Right lobe of liver (tissue), 6 donors: ENCODE results near the gene TNIP1. TPM values are rescaled to one million over a fixed set of nuclear protein-coding genes. Genes with fewer than 3 reads are reported as not detected.

Experiments used
- ATAC-seq, 4 donors: fragments of 200-7000 bp; cut with Tn5 transposase; one replicate each; pipeline ENCODE4 v1.9.1; 2020; ENCODE audit warnings: mild to moderate bottlenecking in 4 of 4, moderate library complexity in 4 of 4
- DNase-seq, 3 donors: peaks; one replicate each; pipeline ENCODE4 v3.0.0-alpha.2; 2020
- H3K27ac ChIP-seq, 3 donors: fragments of 200-600 bp; one replicate each; pipeline ENCODE4 v1.8.0; 2022
- H3K27me3 ChIP-seq, 2 donors: fragments of 200-600 bp; one replicate each; pipeline ENCODE4 v1.8.0; 2022
- H3K36me3 ChIP-seq, 4 donors: fragments of 200-600 bp; sonication (generic) in 1 of 4; one replicate each; pipeline versions ENCODE4 v1.5.1 to v1.8.0; 2017 to 2022; ENCODE audit warnings: control low read depth in 1 of 4
- H3K4me1 ChIP-seq, 4 donors: fragments of 200-600 bp; sonication (generic) in 1 of 4; one replicate each; pipeline versions ENCODE4 v1.5.1 to v1.8.0; 2017 to 2022; ENCODE audit warnings: control low read depth in 1 of 4
- H3K4me3 ChIP-seq, 3 donors: fragments of 200-600 bp; one replicate each; pipeline ENCODE4 v1.8.0; 2022
- H3K9me3 ChIP-seq, 4 donors: fragments of 200-600 bp; sonication (generic) in 1 of 4; one replicate each; pipeline versions ENCODE4 v1.5.1 to v1.8.0; 2017 to 2022; ENCODE audit warnings: control low read depth in 1 of 4
- POLR2A ChIP-seq: fragments of 450-650 bp; IDR thresholded peaks from one replicate; pipeline ENCODE4 v1.6.1; 2017; ENCODE audit warnings: antibody characterized with exemption, mild to moderate bottlenecking
- WGBS: methylation state at CpG from one replicate; pipeline ENCODE4 v1.1.6; 2018; ENCODE audit warnings: low coverage, low lambda C conversion rate; ENCODE audit not compliant: insufficient coverage; ENCODE audit errors: missing lambda C conversion rate; 5-methylcytosine and 5-hydroxymethylcytosine counted together
- intact Hi-C, 2 donors: fragments of 100-400 bp; cut with DNase I; formaldehyde crosslinking; loops; one replicate each; pipeline versions ENCODE4 v1.11.2 to v1.14.1; 2022
- total RNA-seq, 6 experiments: library from RNA; depleted of rRNA in 2 of 6; stranded (reverse); fragments of >200 nt in 2 of 6; fragmentation: NEBNext Ultra II Directional in 3 of 6; extraction: Animal tissue kit (Norgen Biotek cat#: 25700) in 3 of 6; gene quantifications; one replicate each; pipeline versions ENCODE4 v1.1.0 to v1.2.4, GENCODE V29; 2016 to 2023
- TF ChIP-seq, protein P1 (sequence below), 4 donors: fragments of 200-600 bp in 3 of 4; fragments of 450-650 bp in 1 of 4; IDR thresholded peaks; one replicate each; pipeline versions ENCODE4 v1.5.1 to v1.8.0; 2016 to 2022; ENCODE audit warnings: antibody characterized with exemption in 4 of 4, mild to moderate bottlenecking in 2 of 4
- donor health status: DM: no; HTN: yes; CAD: no.
- donor health status: DM: no; HTN: no; CAD: no.
- donor health status: DM: no; HTN: no; CAD: no.
- donor health status: DM: no; HTN: yes; CAD: no.
- donor health status: DM: no; HTN: yes; CAD: no.

The TNIP1 gene
- total RNA-seq, 6 experiments from 2014 or later, result 70.1 to 155 (median 79.1) TPM

- H3K9me3 ChIP-seq, result no peaks in the 10 kb centered on the region
- H3K27ac ChIP-seq, result no peak overlapping the region
- H3K4me3 ChIP-seq, result no peak overlapping the region
- 92% methylated on average over 2 of the region's 4 CpGs for WGBS
- intact Hi-C loops, result no loop called here
- peaks cover 0 to 7% (median 0%) of the 10 kb centered on the region in 4 donors for H3K36me3 ChIP-seq
- no peaks in the 10 kb centered on the region for H3K27me3 ChIP-seq
- DNase-seq (no peak), ATAC-seq (no peak)
- TF ChIP-seq, protein P1, sequence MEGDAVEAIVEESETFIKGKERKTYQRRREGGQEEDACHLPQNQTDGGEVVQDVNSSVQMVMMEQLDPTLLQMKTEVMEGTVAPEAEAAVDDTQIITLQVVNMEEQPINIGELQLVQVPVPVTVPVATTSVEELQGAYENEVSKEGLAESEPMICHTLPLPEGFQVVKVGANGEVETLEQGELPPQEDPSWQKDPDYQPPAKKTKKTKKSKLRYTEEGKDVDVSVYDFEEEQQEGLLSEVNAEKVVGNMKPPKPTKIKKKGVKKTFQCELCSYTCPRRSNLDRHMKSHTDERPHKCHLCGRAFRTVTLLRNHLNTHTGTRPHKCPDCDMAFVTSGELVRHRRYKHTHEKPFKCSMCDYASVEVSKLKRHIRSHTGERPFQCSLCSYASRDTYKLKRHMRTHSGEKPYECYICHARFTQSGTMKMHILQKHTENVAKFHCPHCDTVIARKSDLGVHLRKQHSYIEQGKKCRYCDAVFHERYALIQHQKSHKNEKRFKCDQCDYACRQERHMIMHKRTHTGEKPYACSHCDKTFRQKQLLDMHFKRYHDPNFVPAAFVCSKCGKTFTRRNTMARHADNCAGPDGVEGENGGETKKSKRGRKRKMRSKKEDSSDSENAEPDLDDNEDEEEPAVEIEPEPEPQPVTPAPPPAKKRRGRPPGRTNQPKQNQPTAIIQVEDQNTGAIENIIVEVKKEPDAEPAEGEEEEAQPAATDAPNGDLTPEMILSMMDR (IDR thresholded peaks at IDR 0.05), result no peak
- no peak for TF ChIP-seq POLR2A
- H3K4me1 ChIP-seq, result peaks cover 0 to 39% (median 18%) of the 10 kb centered on the region in 4 donors
Measured at GRCh38 chr5:151071021-151071420, 9.8 kb downstream of the TNIP1 start.

DNA sequence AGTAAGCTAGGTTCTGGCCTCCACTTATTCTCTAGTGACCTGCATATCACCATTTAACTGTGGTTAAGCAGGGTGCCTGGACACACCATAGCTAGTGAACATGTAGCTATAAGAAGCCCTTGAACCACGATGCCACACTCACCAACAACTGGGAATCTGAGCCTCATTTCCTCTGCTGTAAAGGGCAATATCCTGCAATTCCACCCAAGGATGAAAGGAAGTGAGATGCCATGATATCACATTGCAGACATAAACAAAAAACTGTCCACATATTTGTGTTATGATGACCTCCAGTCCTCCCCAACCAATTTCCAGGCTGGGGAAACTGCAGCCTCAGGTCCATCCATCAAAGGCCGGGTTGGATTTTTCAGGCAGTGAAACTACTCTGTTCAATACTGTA is 10.4 kb downstream of the TNIP1 start:
- Histone ChIP-seq H3K4me3 (no peak overlapping the region), H3K9me3 (no peaks in the 10 kb centered on the region), H3K27me3 (no peaks in the 10 kb centered on the region), H3K36me3 (peaks cover 0 to 7% (median 0%) of the 10 kb centered on the region in 4 donors), H3K4me1 (peaks cover 0 to 38% (median 15%) of the 10 kb centered on the region in 4 donors), H3K27ac (no peak overlapping the region)
- no peak for ATAC-seq
- TF ChIP-seq POLR2A, result no peak
- TF ChIP-seq, protein P1 (IDR thresholded peaks at IDR 0.05), result no peak
- no peak for DNase-seq
- no CpG with 5 or more reads among the region's 2 CpGs for WGBS
- intact Hi-C loops, result no loop called here

GRCh38 chr5:151068433-151069197 is 12.2 kb downstream of the TNIP1 start:
- intact Hi-C loops, result no loop called here
- no peaks in the 10 kb centered on the region for H3K27me3 ChIP-seq
- no peak for DNase-seq
- peak overlapping the region in 2 of 3 donors; percentile 8 to 43 for H3K27ac ChIP-seq
- ATAC-seq, result peak; percentile 8 to 61 (median 34)
- TF ChIP-seq, protein P1 (IDR thresholded peaks at IDR 0.05), result no peak
- TF ChIP-seq POLR2A, result no peak
- peaks cover 0 to 7% (median 0%) of the 10 kb centered on the region in 4 donors for H3K36me3 ChIP-seq
- no peak overlapping the region for H3K4me3 ChIP-seq
- H3K4me1 ChIP-seq, result peaks cover 0 to 43% (median 13%) of the 10 kb centered on the region in 4 donors
- H3K9me3 ChIP-seq, result no peaks in the 10 kb centered on the region
- WGBS, result 57% methylated on average over 6 of the region's 12 CpGs

GRCh38 chr5:151067632-151068432 is 13.0 kb downstream of the TNIP1 start:
- peak overlapping the region in 2 of 3 donors; percentile 8 to 43 for H3K27ac ChIP-seq
- DNase-seq (no peak), ATAC-seq (peak in 3 of 4 donors; percentile 9 to 57 (median 16))
- peaks cover 0 to 51% (median 18%) of the 10 kb centered on the region in 4 donors for H3K4me1 ChIP-seq
- H3K4me3 ChIP-seq, result no peak overlapping the region
- 42% methylated on average over 8 of the region's 14 CpGs for WGBS
- H3K9me3 ChIP-seq, result no peaks in the 10 kb centered on the region
- H3K36me3 ChIP-seq, result peaks cover 0 to 10% (median 1%) of the 10 kb centered on the region in 4 donors
- TF ChIP-seq, protein P1 (IDR thresholded peaks at IDR 0.05), result no peak
- TF ChIP-seq POLR2A, result no peak
- no peaks in the 10 kb centered on the region for H3K27me3 ChIP-seq
- intact Hi-C loops, result no loop called here
